GM12873 (cell line): ENCODE measurements around the gene ZNF780B.

Experiments
- CTCF ChIP-seq: IDR thresholded peaks from 2 replicates; pipeline ENCODE4 v1.5.1; 2012; ENCODE audit warnings: low read depth, mild to moderate bottlenecking, moderate library complexity, low read length, control low read depth; ENCODE audit not compliant: insufficient read depth; ENCODE audit errors: missing control alignments

Gene ZNF780B

GRCh38 chr19:40025938-40026596 is 30.0 kb downstream of the ZNF780B start:
- TF ChIP-seq CTCF = no peak

GRCh38 chr19:40023969-40024368 is 32.1 kb downstream of the ZNF780B start:
- no peak for TF ChIP-seq CTCF

- TF ChIP-seq CTCF = no peak
These were observed 42.0 kb downstream of the ZNF780B start for GRCh38 chr19:40013991-40014390.

GRCh38 chr19:40009674-40010073 is 46.4 kb downstream of the ZNF780B start:
- TF ChIP-seq CTCF = no peak

- no peak for TF ChIP-seq CTCF
These were observed 49.7 kb downstream of the ZNF780B start for GRCh38 chr19:40006273-40006691.

GRCh38 chr19:40005691-40006272 is 50.2 kb downstream of the ZNF780B start:
- no peak for TF ChIP-seq CTCF

- no peak for TF ChIP-seq CTCF
These were observed 57.5 kb downstream of the ZNF780B start for GRCh38 chr19:39998501-39998900.
